ENCODE results near the gene AMELX.

The AMELX gene

GRCh38 chrX:11309220-11309619 is 16.0 kb downstream of the AMELX start:
- no peak for DNase-seq (ENCODE audit: low read depth, low spot score)

GRCh38 chrX:11311706-11312105 is 18.5 kb downstream of the AMELX start:
- no peak for DNase-seq (ENCODE audit: low read depth, low spot score)

GRCh38 chrX:11319806-11320520 is 26.8 kb downstream of the AMELX start:
- DNase-seq (ENCODE audit: low read depth, low spot score), result no peak

- DNase-seq (ENCODE audit: low read depth, low spot score), result no peak
Measured at GRCh38 chrX:11321986-11322385, 28.8 kb downstream of the AMELX start.

- no peak for DNase-seq (ENCODE audit: low read depth, low spot score)
Measured at GRCh38 chrX:11328134-11328533, 34.9 kb downstream of the AMELX start.

GRCh38 chrX:11329021-11329420 is 35.8 kb downstream of the AMELX start:
- DNase-seq (ENCODE audit: low read depth, low spot score), result no peak

- DNase-seq (ENCODE audit: low read depth, low spot score), result no peak
Measured at GRCh38 chrX:11331788-11332187, 38.6 kb downstream of the AMELX start.

- no peak for DNase-seq (ENCODE audit: low read depth, low spot score)
Measured at GRCh38 chrX:11334165-11334564, 41.0 kb downstream of the AMELX start.

- DNase-seq (ENCODE audit: low read depth, low spot score), result no peak
Measured at GRCh38 chrX:11336201-11336600, 43.0 kb downstream of the AMELX start.

GRCh38 chrX:11337292-11338009 is 44.2 kb downstream of the AMELX start:
- DNase-seq (ENCODE audit: low read depth, low spot score), result no peak

- no peak for DNase-seq (ENCODE audit: low read depth, low spot score)
Measured at GRCh38 chrX:11341274-11342201, 48.3 kb downstream of the AMELX start.

GRCh38 chrX:11342673-11343072 is 49.5 kb downstream of the AMELX start:
- DNase-seq (ENCODE audit: low read depth, low spot score), result no peak

- no peak for DNase-seq (ENCODE audit: low read depth, low spot score)
Measured at GRCh38 chrX:11346121-11346682, 53.0 kb downstream of the AMELX start.

- DNase-seq (ENCODE audit: low read depth, low spot score), result no peak
Measured at GRCh38 chrX:11347300-11347699, 54.1 kb downstream of the AMELX start.

GRCh38 chrX:11349020-11349419 is 55.8 kb downstream of the AMELX start:
- DNase-seq (ENCODE audit: low read depth, low spot score), result no peak

GRCh38 chrX:11349661-11350337 is 56.6 kb downstream of the AMELX start:
- DNase-seq (ENCODE audit: low read depth, low spot score), result no peak

All from activated CD4-positive, CD25-positive, alpha-beta regulatory T cell treated with anti-CD3 and anti-CD28 coated beads, Interleukin-2, amount 50 U/mL, for 16 hours (primary cell).